AG09319 (cell line): ENCODE results near the gene DEDD.

Source experiments
- DNase-seq: peaks from one replicate; pipeline ENCODE4 v3.0.0-alpha.2; 2010; ENCODE audit warnings: low read depth; ENCODE audit errors: extremely low read depth
- TF ChIP-seq, protein P1 (sequence below): IDR thresholded peaks from 2 replicates; pipeline ENCODE4 v1.5.1; 2011; ENCODE audit warnings: low read depth, mild to moderate bottlenecking, inconsistent platforms, low read length, moderate library complexity

DEDD gene

GRCh38 chr1:161171191-161171590 lies 38.7 kb upstream of the DEDD start:
- TF ChIP-seq, protein P1, sequence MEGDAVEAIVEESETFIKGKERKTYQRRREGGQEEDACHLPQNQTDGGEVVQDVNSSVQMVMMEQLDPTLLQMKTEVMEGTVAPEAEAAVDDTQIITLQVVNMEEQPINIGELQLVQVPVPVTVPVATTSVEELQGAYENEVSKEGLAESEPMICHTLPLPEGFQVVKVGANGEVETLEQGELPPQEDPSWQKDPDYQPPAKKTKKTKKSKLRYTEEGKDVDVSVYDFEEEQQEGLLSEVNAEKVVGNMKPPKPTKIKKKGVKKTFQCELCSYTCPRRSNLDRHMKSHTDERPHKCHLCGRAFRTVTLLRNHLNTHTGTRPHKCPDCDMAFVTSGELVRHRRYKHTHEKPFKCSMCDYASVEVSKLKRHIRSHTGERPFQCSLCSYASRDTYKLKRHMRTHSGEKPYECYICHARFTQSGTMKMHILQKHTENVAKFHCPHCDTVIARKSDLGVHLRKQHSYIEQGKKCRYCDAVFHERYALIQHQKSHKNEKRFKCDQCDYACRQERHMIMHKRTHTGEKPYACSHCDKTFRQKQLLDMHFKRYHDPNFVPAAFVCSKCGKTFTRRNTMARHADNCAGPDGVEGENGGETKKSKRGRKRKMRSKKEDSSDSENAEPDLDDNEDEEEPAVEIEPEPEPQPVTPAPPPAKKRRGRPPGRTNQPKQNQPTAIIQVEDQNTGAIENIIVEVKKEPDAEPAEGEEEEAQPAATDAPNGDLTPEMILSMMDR = peak; percentile 5; the same call in 1 of the 2 replicates
- DNase-seq = no peak

DNA sequence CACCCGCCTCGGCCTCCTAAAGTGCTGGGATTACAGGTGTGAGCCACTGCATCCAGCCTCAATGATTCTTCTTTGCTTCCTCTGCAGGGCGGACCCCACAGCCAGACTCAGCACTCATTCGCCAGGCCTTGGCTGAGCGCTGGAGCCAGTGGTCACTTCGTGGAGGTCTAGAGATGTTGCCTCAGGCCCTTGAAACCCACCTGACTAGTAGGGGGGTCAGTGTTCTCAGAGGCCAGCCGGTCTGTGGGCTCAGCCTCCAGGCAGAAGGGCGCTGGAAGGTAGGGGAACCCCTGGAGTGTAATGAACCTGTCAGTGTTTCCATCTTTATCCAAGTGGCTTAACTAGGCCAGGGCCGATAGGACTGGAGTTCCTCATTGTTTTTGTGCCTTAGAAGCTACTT lies 36.4 kb upstream of the DEDD start:
- DNase-seq = no peak
- TF ChIP-seq, protein P1 = no peak

GRCh38 chr1:161166669-161167548 lies 34.4 kb upstream of the DEDD start:
- TF ChIP-seq, protein P1 = no peak
- no peak for DNase-seq

GRCh38 chr1:161165742-161166668 lies 33.5 kb upstream of the DEDD start, which contains the start of gene PPOX:
TSS of gene PPOX (plus strand) at chr1:161166426. CDS start at chr1:161166848, 422 bp downstream.
- peak; percentile 94 for DNase-seq
- TF ChIP-seq, protein P1 = peak; percentile 51

DNA sequence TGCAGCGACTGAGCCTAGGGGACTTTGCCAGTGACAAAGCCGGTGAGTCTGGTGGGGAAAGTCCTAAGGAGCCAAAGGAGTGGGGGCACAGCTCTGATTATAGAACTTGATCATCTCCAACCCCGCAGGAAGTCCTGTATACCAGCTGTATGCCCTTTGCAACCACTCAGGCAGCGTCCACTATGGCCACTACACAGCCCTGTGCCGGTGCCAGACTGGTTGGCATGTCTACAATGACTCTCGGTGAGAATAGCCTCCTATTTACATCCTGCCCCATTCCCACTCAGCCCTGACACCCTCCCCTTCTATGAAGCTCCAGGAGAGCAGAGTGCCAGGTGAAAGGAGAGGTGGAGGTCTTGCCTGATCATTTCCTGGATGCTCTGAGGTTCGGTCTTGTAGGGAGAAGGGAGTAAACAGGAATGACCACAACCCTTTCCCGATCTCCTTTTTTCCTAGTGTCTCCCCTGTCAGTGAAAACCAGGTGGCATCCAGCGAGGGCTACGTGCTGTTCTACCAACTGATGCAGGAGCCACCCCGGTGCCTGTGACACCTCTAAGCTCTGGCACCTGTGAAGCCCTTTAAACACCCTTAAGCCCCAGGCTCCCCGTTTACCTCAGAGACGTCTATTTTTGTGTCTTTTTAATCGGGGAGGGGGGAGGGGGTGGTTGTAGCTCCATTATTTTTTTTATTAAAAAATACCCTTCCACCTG lies 32.6 kb upstream of the DEDD start:
- TF ChIP-seq, protein P1 = no peak
- DNase-seq = no peak

DNA sequence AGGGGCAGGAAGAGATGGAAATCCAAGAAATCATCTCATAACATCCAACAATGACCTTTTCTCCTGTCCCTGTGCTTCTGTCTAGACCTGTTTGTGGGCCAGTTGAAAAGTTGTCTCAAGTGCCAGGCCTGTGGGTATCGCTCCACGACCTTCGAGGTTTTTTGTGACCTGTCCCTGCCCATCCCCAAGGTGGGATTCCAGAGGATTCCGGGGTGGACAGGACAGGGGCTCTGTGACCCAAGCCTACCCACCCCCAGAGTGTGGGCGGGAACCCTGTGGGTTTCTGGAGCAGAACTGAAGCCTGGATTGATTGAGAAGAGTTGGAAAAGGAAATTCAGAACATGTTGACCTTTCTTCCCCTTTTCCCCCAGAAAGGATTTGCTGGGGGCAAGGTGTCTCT lies 31.3 kb upstream of the DEDD start:
- DNase-seq = no peak

More for the DNA sequence above, 31.3 kb upstream of the DEDD start:
- TF ChIP-seq, protein P1 = no peak
